Astrocyte of the cerebellum (primary cell): ENCODE data around the gene DGKI.

ENCODE experiments used
- DNase-seq: peaks from one replicate; pipeline ENCODE4 v3.0.0-alpha.2; 2011; ENCODE audit warnings: low read depth
- H3K4me3 ChIP-seq: 2 replicates; pipeline ENCODE4 v1.5.1; 2011; ENCODE audit warnings: mild to moderate bottlenecking, low read depth, low read length, moderate library complexity
- CTCF ChIP-seq: IDR thresholded peaks from 2 replicates; pipeline ENCODE4 v1.5.1; 2012; ENCODE audit warnings: low read length, low read depth, moderate library complexity, mild to moderate bottlenecking; ENCODE audit errors: missing control alignments
- in situ Hi-C: cut with HindIII; loops from 2 replicates; pipeline ENCODE4 v1.10.0; 2017; ENCODE audit warnings: low sequenced_read_pairs

Gene DGKI

DNA sequence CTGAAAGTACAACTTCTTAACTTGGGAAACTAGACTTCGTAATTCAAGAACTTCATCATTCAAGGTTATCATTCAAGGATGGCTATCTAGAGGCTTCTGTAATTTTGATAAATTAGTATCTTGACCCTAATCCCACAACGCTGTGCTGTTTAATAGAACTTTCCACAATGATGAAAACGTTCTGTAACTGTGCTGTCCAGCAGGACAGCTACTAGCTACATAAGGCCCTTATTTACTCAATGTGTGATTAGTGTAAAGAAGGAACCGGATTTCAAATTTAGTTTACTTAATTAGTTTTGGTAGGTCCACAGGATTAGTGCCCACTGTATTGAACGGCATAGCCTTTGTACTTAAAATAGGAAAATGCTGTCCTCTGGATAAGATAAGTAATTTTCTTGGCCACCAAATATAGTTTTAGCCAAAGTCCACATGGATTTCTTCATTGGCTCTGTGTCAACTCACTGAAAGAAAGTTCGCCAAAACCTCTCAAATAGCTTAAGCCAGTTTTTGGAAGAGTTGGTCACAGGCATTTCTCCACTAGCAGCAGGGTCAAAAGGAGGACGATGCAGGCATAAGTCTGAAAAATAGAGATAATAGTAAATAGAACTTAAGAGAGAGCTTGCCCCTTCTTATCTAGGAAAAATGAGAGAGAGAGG, 17.3 kb downstream of the DGKI start:
- in situ Hi-C loops, result no loop called here
- no peak for DNase-seq
- H3K4me3 ChIP-seq, result no peak overlapping the region
- TF ChIP-seq CTCF, result no peak

DNA sequence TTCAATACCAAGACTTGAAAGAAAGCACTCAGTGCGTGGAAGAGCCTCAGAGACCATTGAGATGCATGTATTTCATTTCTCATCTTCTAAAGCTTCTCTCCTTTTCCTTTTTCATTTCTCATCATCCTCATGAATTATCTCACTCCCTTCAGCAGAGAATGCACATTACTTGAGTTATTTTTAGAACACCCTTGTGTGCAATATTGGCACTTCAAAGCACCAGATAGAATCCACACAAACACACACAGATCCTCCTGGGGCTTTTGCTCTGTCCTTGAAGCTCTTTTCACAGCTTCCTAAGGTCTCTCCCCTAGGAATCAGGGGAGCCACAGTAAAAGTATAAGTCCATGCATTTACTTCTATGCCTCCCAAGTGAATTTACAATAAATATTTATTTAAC, 18.3 kb downstream of the DGKI start:
- TF ChIP-seq CTCF, result no peak
- DNase-seq, result no peak
- no peak overlapping the region for H3K4me3 ChIP-seq
- in situ Hi-C loops, result no loop called here

GRCh38 chr7:137825489-137825888, 21.3 kb downstream of the DGKI start:
- no peak overlapping the region for H3K4me3 ChIP-seq
- in situ Hi-C loops, result no loop called here
- DNase-seq, result no peak
- no peak for TF ChIP-seq CTCF

DNA sequence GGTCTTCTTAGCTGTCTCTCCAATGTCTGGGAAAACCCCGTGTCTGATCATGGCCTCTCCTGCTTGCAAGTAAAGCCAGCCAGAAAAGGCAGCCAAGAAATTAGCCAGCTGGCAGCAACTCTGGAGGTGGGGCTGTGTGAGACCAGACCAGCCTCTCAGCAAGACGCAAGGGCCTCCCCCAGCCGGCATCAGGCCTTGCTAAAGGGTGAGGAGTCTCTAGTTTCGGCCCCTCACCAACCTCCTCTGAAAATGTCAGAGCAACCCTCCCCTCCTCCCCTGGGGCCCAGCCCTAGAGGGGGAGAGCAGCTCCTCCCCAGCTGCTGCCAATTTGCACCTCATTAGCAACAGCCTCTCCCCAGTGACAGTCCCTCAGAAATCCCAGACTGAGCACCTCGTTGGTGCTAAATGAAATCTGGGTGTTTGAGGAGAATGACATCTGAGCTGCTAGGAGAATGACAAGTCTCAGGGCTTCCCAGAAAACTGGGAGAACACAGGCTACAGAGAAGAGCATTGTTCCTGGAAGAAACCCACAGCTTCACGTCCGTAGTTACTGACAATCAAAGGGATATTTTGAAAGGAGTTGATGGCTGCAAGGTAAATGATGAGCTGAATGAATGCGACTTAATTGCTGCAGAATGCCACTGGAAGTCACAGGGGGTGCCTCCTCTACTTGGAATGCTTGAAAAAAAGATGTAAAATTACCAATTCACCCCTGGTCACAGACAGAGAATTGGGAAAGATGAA, 25.9 kb downstream of the DGKI start:
- H3K4me3 ChIP-seq, result no peak overlapping the region
- DNase-seq, result peak; percentile 68
- no peak for TF ChIP-seq CTCF
- in situ Hi-C loops, result no loop called here

DNA sequence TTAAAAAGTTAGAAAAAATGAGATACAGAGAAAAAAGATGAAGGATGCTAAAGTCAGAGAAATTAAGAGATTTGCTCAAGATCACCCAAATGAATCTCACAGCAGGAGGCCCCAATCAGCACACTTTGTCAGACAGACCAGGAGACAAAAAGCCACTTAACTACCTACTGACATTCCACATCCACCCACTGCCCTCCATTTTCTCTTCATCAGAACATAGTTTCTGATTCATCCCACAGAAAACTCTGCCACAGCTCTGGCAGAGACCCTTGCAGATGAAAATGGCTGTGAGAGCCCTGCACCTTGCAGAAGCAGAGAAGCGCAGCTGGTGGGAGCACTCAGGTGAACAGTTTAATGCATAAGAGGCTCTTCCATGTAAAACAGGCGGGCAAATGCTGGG, 26.6 kb downstream of the DGKI start:
- in situ Hi-C loops, result no loop called here
- no peak for DNase-seq
- no peak for TF ChIP-seq CTCF
- H3K4me3 ChIP-seq, result no peak overlapping the region

- TF ChIP-seq CTCF, result no peak
- no peak overlapping the region for H3K4me3 ChIP-seq
- in situ Hi-C loops, result no loop called here
- no peak for DNase-seq
These were observed 28.7 kb downstream of the DGKI start for GRCh38 chr7:137818036-137818435.
